OCI-LY3 (cell line): ENCODE data around the gene ABCA10.

ENCODE experiments used
- H2AFZ ChIP-seq: fragments of 200-600, 300-600 bp; shearing (Covaris generic); 2 replicates; pipeline ENCODE4 v1.6.0; 2014; ENCODE audit warnings: antibody characterized with exemption, low read depth, low read length
- H3K27ac ChIP-seq: fragments of 200-600, 300-600 bp; sonication (generic); 2 replicates; pipeline ENCODE4 v1.5.1; 2014; ENCODE audit warnings: mild to moderate bottlenecking, low read length, moderate library complexity, mixed read lengths
- H3K27me3 ChIP-seq: fragments of 200-600, 300-600 bp; sonication (generic); 2 replicates; pipeline ENCODE4 v1.6.1; 2014; ENCODE audit warnings: low read depth, low read length, mixed read lengths
- H3K36me3 ChIP-seq: fragments of 200-600, 300-600 bp; sonication (generic); replicated peaks from 2 replicates; pipeline ENCODE3; 2014; ENCODE audit warnings: low read depth, low read length, mixed read lengths
- H3K4me1 ChIP-seq: fragments of 300-600, 200-600 bp; sonication (generic); 2 replicates; pipeline ENCODE4 v1.6.1; 2014; ENCODE audit warnings: low read length, mixed read lengths
- H3K4me2 ChIP-seq: fragments of 200-600, 300-600 bp; sonication (generic); 2 replicates; pipeline ENCODE4 v1.6.1; 2014; ENCODE audit warnings: low read length, mixed read lengths
- H3K4me3 ChIP-seq: fragments of 300-600, 200-600 bp; sonication (generic); 2 replicates; pipeline ENCODE4 v1.5.1; 2014; ENCODE audit warnings: antibody characterized with exemption, mild to moderate bottlenecking, low read length, moderate library complexity
- H3K79me2 ChIP-seq: fragments of 300-600, 200-600 bp; shearing (Covaris generic); 2 replicates; pipeline ENCODE4 v1.6.1; 2014; ENCODE audit warnings: mild to moderate bottlenecking, low read length, mixed read lengths
- H3K9ac ChIP-seq: fragments of 300-600, 200-600 bp; shearing (Covaris generic); 2 replicates; pipeline ENCODE4 v1.6.0; 2014; ENCODE audit warnings: mild to moderate bottlenecking, low read length, moderate library complexity
- H3K9me3 ChIP-seq: fragments of 200-600, 300-600 bp; shearing (Covaris generic); 2 replicates; pipeline ENCODE4 v1.6.1; 2014; ENCODE audit warnings: low read length, mixed read lengths; ENCODE audit not compliant: insufficient read depth
- H4K20me1 ChIP-seq: fragments of 200-600, 300-600 bp; sonication (generic); 2 replicates; pipeline ENCODE4 v1.6.1; 2016; ENCODE audit warnings: low read length, mixed read lengths; ENCODE audit not compliant: insufficient read depth
- EZH2phosphoT487 ChIP-seq: fragments of 200-600 bp; shearing (Covaris generic); IDR thresholded peaks from 2 replicates; pipeline ENCODE4 v1.6.1; 2018; ENCODE audit warnings: antibody characterized with exemption, mixed run types, low read depth
- TF ChIP-seq, protein P1 (sequence below): fragments of 200-600, 300-600 bp; sonication (generic); IDR thresholded peaks from 2 replicates; pipeline ENCODE4 v1.5.1; 2014; ENCODE audit warnings: antibody characterized with exemption, low read length, low read depth

Gene ABCA10

DNA sequence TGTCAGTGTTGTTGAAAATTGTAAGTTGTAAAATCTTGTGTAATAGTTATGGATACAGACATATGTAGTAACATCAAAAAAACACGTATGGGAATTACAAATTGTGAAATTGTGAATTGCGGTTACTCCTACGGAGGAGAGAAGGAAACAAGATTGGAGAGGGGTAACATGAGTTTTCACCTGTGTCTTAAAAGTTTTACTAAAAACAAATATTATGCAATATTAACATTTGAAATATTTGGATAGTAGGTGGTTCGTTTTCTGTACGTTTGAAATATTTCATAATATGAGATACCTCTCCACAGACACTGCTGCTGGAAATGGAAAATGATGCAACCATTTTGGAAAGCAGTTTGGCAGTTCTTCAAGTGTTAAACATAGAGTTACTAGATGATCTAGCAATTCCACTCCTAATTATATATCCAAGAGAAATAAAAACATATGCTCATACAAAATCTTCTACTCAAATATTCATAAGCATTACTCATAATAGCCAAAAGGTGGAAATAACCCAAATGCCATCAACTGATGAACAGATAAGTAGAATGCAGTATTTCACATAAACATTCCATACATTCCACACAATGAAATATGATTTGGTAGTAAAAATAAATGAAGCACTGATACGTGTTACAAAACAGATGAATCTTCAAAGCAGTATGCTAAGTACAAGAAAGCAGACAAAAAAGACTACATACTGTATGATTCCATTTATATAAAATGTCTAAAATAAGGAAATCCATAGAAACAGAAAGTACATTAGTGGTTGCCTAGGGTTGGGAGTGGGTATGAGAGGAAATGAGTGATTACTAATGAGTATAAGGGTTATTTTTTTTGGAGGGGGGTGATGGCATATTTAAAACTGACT, 40.7 kb upstream of the ABCA10 start:
- no peak for TF ChIP-seq EZH2phosphoT487
- TF ChIP-seq, protein P1, sequence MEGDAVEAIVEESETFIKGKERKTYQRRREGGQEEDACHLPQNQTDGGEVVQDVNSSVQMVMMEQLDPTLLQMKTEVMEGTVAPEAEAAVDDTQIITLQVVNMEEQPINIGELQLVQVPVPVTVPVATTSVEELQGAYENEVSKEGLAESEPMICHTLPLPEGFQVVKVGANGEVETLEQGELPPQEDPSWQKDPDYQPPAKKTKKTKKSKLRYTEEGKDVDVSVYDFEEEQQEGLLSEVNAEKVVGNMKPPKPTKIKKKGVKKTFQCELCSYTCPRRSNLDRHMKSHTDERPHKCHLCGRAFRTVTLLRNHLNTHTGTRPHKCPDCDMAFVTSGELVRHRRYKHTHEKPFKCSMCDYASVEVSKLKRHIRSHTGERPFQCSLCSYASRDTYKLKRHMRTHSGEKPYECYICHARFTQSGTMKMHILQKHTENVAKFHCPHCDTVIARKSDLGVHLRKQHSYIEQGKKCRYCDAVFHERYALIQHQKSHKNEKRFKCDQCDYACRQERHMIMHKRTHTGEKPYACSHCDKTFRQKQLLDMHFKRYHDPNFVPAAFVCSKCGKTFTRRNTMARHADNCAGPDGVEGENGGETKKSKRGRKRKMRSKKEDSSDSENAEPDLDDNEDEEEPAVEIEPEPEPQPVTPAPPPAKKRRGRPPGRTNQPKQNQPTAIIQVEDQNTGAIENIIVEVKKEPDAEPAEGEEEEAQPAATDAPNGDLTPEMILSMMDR = no peak
- Histone ChIP-seq H3K79me2 (no peaks in the 10 kb centered on the region), H3K4me3 (no peak overlapping the region), H4K20me1 (no peaks in the 10 kb centered on the region), H3K4me1 (no peaks in the 10 kb centered on the region), H3K9me3 (no peaks in the 10 kb centered on the region), H3K36me3 (no peaks in the 10 kb centered on the region), H2AFZ (no peak overlapping the region), H3K27me3 (no peaks in the 10 kb centered on the region), H3K9ac (no peak overlapping the region), H3K27ac (no peak overlapping the region), H3K4me2 (no peak overlapping the region)

DNA sequence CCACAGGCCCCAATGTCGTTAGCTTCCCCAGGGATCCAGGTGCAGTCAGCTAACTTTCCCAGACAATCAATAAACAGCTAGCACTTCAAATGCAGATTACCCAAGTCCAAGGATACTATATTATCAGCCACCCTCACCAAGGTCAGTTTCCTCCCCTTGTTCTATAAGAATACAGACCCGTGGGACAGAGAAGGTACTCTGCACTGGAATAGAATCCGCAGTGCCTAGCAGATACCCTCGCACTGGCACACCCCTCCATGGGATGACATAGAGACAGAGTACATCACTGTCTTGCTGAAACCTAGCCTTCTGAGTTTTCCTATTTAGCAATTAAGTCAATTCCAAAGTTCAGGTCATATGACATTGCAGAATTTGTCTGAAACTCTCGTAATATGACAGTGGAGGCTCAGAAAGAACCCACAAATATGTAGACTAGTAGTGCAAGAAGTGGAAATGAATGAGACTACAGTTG, 40.0 kb upstream of the ABCA10 start:
- no peaks in the 10 kb centered on the region for H3K27me3 ChIP-seq
- no peak overlapping the region for H2AFZ ChIP-seq
- H3K27ac ChIP-seq = no peak overlapping the region
- no peak overlapping the region for H3K9ac ChIP-seq
- H4K20me1 ChIP-seq = no peaks in the 10 kb centered on the region
- H3K36me3 ChIP-seq = peaks cover 2% of the 10 kb centered on the region
- no peaks in the 10 kb centered on the region for H3K9me3 ChIP-seq
- H3K4me2 ChIP-seq = no peak overlapping the region
- no peak overlapping the region for H3K4me3 ChIP-seq
- TF ChIP-seq, protein P1 = no peak
- TF ChIP-seq EZH2phosphoT487 = no peak
- no peaks in the 10 kb centered on the region for H3K4me1 ChIP-seq
- no peaks in the 10 kb centered on the region for H3K79me2 ChIP-seq

DNA sequence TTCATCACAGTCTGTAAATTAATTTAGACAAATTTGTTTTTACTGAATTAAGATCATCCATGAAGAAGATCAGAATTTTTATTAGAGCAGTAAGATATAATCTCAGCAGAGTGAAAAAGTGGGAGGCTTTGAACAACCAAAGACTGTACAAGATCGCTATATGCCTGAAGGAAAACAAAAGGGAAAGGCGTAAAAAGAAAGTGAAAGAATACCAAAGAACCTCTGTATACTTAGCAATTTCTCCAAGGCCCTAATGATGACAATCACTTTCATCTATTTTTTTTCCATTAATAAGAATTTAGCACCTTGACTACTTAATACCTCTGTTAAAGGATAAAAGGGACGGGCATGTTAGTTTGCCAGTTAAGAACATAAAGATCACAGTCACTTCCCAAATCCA, 38.6 kb upstream of the ABCA10 start:
- H3K4me2 ChIP-seq = no peak overlapping the region
- TF ChIP-seq, protein P1 = no peak
- no peak for TF ChIP-seq EZH2phosphoT487

DNA sequence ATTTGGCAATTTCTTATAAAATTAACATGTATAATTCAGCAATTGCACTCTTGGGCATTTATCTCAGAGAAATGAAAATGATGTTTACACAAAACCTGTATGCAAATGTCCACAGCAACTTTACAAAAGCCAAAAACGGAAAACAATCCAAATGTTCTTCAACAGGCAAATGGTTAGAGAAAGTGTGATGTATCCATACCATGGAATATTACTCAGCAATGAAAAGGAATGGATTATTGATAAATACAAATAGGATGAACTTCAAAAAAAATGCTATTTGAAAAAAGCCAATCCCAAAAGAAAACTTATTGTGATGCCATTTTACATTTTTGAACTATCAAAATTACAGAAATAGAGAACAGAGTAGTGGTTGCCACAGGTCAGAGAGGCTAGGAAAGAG, 37.2 kb upstream of the ABCA10 start:
- H3K4me2 ChIP-seq = no peak overlapping the region
- H3K27ac ChIP-seq = no peak overlapping the region
- H3K36me3 ChIP-seq = peaks cover 2% of the 10 kb centered on the region
- H4K20me1 ChIP-seq = no peaks in the 10 kb centered on the region
- no peaks in the 10 kb centered on the region for H3K27me3 ChIP-seq
- H3K9me3 ChIP-seq = no peaks in the 10 kb centered on the region
- H3K79me2 ChIP-seq = no peaks in the 10 kb centered on the region
- no peaks in the 10 kb centered on the region for H3K4me1 ChIP-seq
- no peak overlapping the region for H2AFZ ChIP-seq
- no peak overlapping the region for H3K9ac ChIP-seq
- no peak overlapping the region for H3K4me3 ChIP-seq
- TF ChIP-seq EZH2phosphoT487 = no peak
- TF ChIP-seq, protein P1 = no peak

More for the DNA sequence above, 38.6 kb upstream of the ABCA10 start:
- H3K4me1 ChIP-seq = no peaks in the 10 kb centered on the region
- no peak overlapping the region for H2AFZ ChIP-seq
- H3K27me3 ChIP-seq = no peaks in the 10 kb centered on the region
- H4K20me1 ChIP-seq = no peaks in the 10 kb centered on the region
- no peak overlapping the region for H3K9ac ChIP-seq
- no peaks in the 10 kb centered on the region for H3K9me3 ChIP-seq
- H3K27ac ChIP-seq = no peak overlapping the region
- peaks cover 2% of the 10 kb centered on the region for H3K36me3 ChIP-seq
- H3K79me2 ChIP-seq = no peaks in the 10 kb centered on the region
- H3K4me3 ChIP-seq = no peak overlapping the region
